ENCODE measurements around the gene RMRP. TPM values are rescaled to one million over a fixed set of nuclear protein-coding genes. Genes with fewer than 3 reads are reported as not detected.

Gene RMRP
- total RNA-seq, 4 donors from 2014 or later = 1,246 to 15,173 (median 11,383) TPM

GRCh38 chr9:35609820-35610163, 48.0 kb downstream of the RMRP start:
- WGBS = 66% methylated on average over 13 of the region's 13 CpGs
- Histone ChIP-seq H3K4me3 (no peak overlapping the region), H3K27ac (no peak overlapping the region), H3K9me3 (no peaks in the 10 kb centered on the region), H3K27me3 (no peaks in the 10 kb centered on the region), H3K4me1 (peaks cover 19% of the 10 kb centered on the region), H3K36me3 (peaks cover 30% of the 10 kb centered on the region)
- TF ChIP-seq EP300 (IDR thresholded peaks at IDR 0.05) = no peak
- no peak for TF ChIP-seq POLR2AphosphoS5 (IDR thresholded peaks at IDR 0.05)
- TF ChIP-seq POLR2A (IDR thresholded peaks at IDR 0.05) = no peak
- no peak for TF ChIP-seq CTCF (IDR thresholded peaks at IDR 0.05)
- no peak for DNase-seq (ENCODE audit: low spot score in 2 of 2)

GRCh38 chr9:35609001-35609819, 48.6 kb downstream of the RMRP start:
- Histone ChIP-seq H3K27me3 (no peaks in the 10 kb centered on the region), H3K4me1 (peaks cover 25% of the 10 kb centered on the region), H3K27ac (no peak overlapping the region), H3K36me3 (peaks cover 30% of the 10 kb centered on the region), H3K4me3 (no peak overlapping the region), H3K9me3 (no peaks in the 10 kb centered on the region)
- TF ChIP-seq EP300 (IDR thresholded peaks at IDR 0.05) = no peak
- TF ChIP-seq POLR2AphosphoS5 (IDR thresholded peaks at IDR 0.05) = no peak
- no peak for TF ChIP-seq CTCF (IDR thresholded peaks at IDR 0.05)
- no peak for TF ChIP-seq POLR2A (IDR thresholded peaks at IDR 0.05)
- DNase-seq (ENCODE audit: low spot score in 2 of 2) = no peak
- WGBS = 57% methylated on average over 10 of the region's 31 CpGs

GRCh38 chr9:35608221-35608620, 49.6 kb downstream of the RMRP start:
- no peak for DNase-seq (ENCODE audit: low spot score in 2 of 2)
- no peak overlapping the region for H3K4me3 ChIP-seq
- peaks cover 32% of the 10 kb centered on the region for H3K4me1 ChIP-seq
- peaks cover 30% of the 10 kb centered on the region for H3K36me3 ChIP-seq
- no peak overlapping the region for H3K27ac ChIP-seq
- 91% methylated on average over 7 of the region's 7 CpGs for WGBS
- H3K9me3 ChIP-seq = no peaks in the 10 kb centered on the region
- H3K27me3 ChIP-seq = no peaks in the 10 kb centered on the region
- TF ChIP-seq CTCF (IDR thresholded peaks at IDR 0.05) (no peak), POLR2A (IDR thresholded peaks at IDR 0.05) (no peak), EP300 (IDR thresholded peaks at IDR 0.05) (no peak), POLR2AphosphoS5 (IDR thresholded peaks at IDR 0.05) (no peak)

Other genes with a start within 250 kb of the RMRP start
- gene RUSC2, start 167.9 kb downstream of the RMRP start, total RNA-seq = 10 to 100 TPM; 17.5 to 22.3 (median 19.0) TPM
- gene TESK1, start 52.8 kb downstream of the RMRP start, total RNA-seq = 10 to 100 TPM; 34.1 to 50.7 (median 46.5) TPM
- 10 to 100 TPM in 1 of 4 donors, 1 to 10 TPM in 3; 1.9 to 16.7 (median 4.9) TPM for gene CD72, start 39.6 kb downstream of the RMRP start, total RNA-seq
- 1 to 10 TPM in 1 of 4 donors, not detected in 3; 2.9 TPM for gene SIT1, start 7.1 kb downstream of the RMRP start, total RNA-seq
- gene CCDC107, start 273 bp upstream of the RMRP start, total RNA-seq = 10 to 100 TPM in 1 of 4 donors, 1 to 10 TPM in 3; 5.0 to 13.2 (median 9.6) TPM
- gene ARHGEF39, start 7.2 kb upstream of the RMRP start, total RNA-seq = 10 to 100 TPM in 1 of 4 donors, 1 to 10 TPM in 1, under 1 TPM in 2; 0.34 to 11.3 (median 1.9) TPM
- gene CA9, start 15.9 kb upstream of the RMRP start, total RNA-seq = 1 to 10 TPM in 3 of 4 donors, not detected in 1; 2.1 to 5.7 (median 2.8) TPM
- gene TPM2, start 31.9 kb upstream of the RMRP start, total RNA-seq = 100 to 1,000 TPM in 1 of 4 donors, 10 to 100 TPM in 3; 40.6 to 105 (median 56.7) TPM
- 100 to 1,000 TPM; 126 to 179 (median 152) TPM for gene TLN1, start 74.2 kb upstream of the RMRP start, total RNA-seq
- 10 to 100 TPM; 18.8 to 24.1 (median 23.1) TPM for gene CREB3, start 74.6 kb upstream of the RMRP start, total RNA-seq
- 100 to 1,000 TPM in 1 of 4 donors, 10 to 100 TPM in 3; 46.6 to 123 (median 73.5) TPM for gene GBA2, start 91.2 kb upstream of the RMRP start, total RNA-seq
- 10 to 100 TPM; 20.2 to 34.7 (median 27.7) TPM for gene RGP1, start 91.3 kb upstream of the RMRP start, total RNA-seq
- not detected for gene MSMP, start 96.3 kb upstream of the RMRP start, total RNA-seq
- 10 to 100 TPM in 3 of 4 donors, 1 to 10 TPM in 1; 8.4 to 26.1 (median 18.2) TPM for gene NPR2, start 133.6 kb upstream of the RMRP start, total RNA-seq
- under 1 TPM in 3 of 4 donors, not detected in 1; 0.47 to 0.53 (median 0.52) TPM for gene SPAG8, start 154.2 kb upstream of the RMRP start, total RNA-seq
- gene HINT2, start 157.0 kb upstream of the RMRP start, total RNA-seq = 10 to 100 TPM in 3 of 4 donors, 1 to 10 TPM in 1; 9.5 to 34.9 (median 25.3) TPM
- not detected for gene FAM221B, start 170.7 kb upstream of the RMRP start, total RNA-seq
- 10 to 100 TPM in 1 of 4 donors, 1 to 10 TPM in 3; 5.0 to 11.7 (median 8.0) TPM for gene TMEM8B, start 171.2 kb upstream of the RMRP start, total RNA-seq
- not detected for gene OR13J1, start 212.4 kb upstream of the RMRP start, total RNA-seq
- 1 to 10 TPM; 1.2 to 5.8 (median 2.9) TPM for gene HRCT1, start 248.2 kb upstream of the RMRP start, total RNA-seq

Data from suprapubic skin (tissue), 4 donors.